CD14-positive monocyte (primary cell): ENCODE measurements around the gene CCDC134. TPM values are rescaled to one million over a fixed set of nuclear protein-coding genes. Genes with fewer than 3 reads are reported as not detected.

Experiments used
- DNase-seq, 3 donors: peaks; one replicate each; pipeline ENCODE4 v3.0.0-alpha.2; 2011 to 2022
- H2AFZ ChIP-seq: 2 replicates; pipeline ENCODE4 v1.6.0; 2012; ENCODE audit warnings: mild to moderate bottlenecking, low read depth, low read length, inconsistent platforms; ENCODE audit not compliant: insufficient read depth, poor library complexity, severe bottlenecking
- H3K27ac ChIP-seq, 2 donors: 1 replicate in 1 of 2; 2 replicates in 1 of 2; pipeline ENCODE4 v1.5.1; 2012 to 2013; ENCODE audit warnings: low read length in 2 of 2, control low read depth in 1 of 2, inconsistent platforms in 1 of 2, low read depth in 1 of 2, mild to moderate bottlenecking in 1 of 2
- H3K27me3 ChIP-seq, 2 donors: one replicate each; pipeline versions ENCODE4 v1.6.0 to v1.6.1; 2011 to 2013; ENCODE audit warnings: low read length in 2 of 2; ENCODE audit not compliant: control insufficient read depth in 2 of 2, insufficient read depth in 2 of 2
- H3K36me3 ChIP-seq, 2 donors: replicated peaks in 1 of 2; 1 replicate in 1 of 2; 2 replicates in 1 of 2; pipeline versions ENCODE4 v1.5.1 to v1.6.1; 2012 to 2013; ENCODE audit warnings: low read length in 2 of 2, control low read depth in 1 of 2, inconsistent platforms in 1 of 2, mild to moderate bottlenecking in 1 of 2; ENCODE audit not compliant: insufficient read depth in 2 of 2, control insufficient read depth in 1 of 2
- H3K4me1 ChIP-seq, 2 donors: 1 replicate in 1 of 2; 2 replicates in 1 of 2; pipeline versions ENCODE4 v1.5.1 to v1.6.1; 2012 to 2013; ENCODE audit warnings: low read length in 2 of 2, control low read depth in 1 of 2, inconsistent platforms in 1 of 2, mild to moderate bottlenecking in 1 of 2, moderate library complexity in 1 of 2; ENCODE audit not compliant: insufficient read depth in 2 of 2, control insufficient read depth in 1 of 2
- H3K4me2 ChIP-seq: replicated peaks from 2 replicates; pipeline ENCODE3; 2012; ENCODE audit warnings: low read length, moderate library complexity, mild to moderate bottlenecking; ENCODE audit not compliant: poor library complexity, severe bottlenecking; ENCODE audit errors: extremely low read depth
- H3K4me3 ChIP-seq, 3 experiments: fragments of 200-600 bp in 1 of 3; sonication (generic) in 1 of 3; replicated peaks in 1 of 3; 1 replicate in 2 of 3; 2 replicates in 1 of 3; pipeline ENCODE4 v1.5.1; 2011 to 2013; ENCODE audit warnings: low read length in 3 of 3, mild to moderate bottlenecking in 3 of 3, control low read depth in 2 of 3, low read depth in 2 of 3, inconsistent platforms in 1 of 3, moderate library complexity in 1 of 3
- H3K79me2 ChIP-seq: 2 replicates; pipeline ENCODE4 v1.6.0; 2012; ENCODE audit warnings: mild to moderate bottlenecking, control low read depth, inconsistent platforms, low read length, moderate library complexity; ENCODE audit not compliant: insufficient read depth
- H3K9ac ChIP-seq: 2 replicates; pipeline ENCODE4 v1.6.0; 2017; ENCODE audit warnings: low read length, mild to moderate bottlenecking; ENCODE audit not compliant: insufficient read depth, poor library complexity, severe bottlenecking
- H3K9me3 ChIP-seq, 2 donors: replicated peaks in 1 of 2; 1 replicate in 1 of 2; 2 replicates in 1 of 2; pipeline versions ENCODE4 v1.5.1 to v1.6.1; 2012 to 2013; ENCODE audit warnings: low read length in 2 of 2, control low read depth in 1 of 2; ENCODE audit not compliant: control insufficient read depth in 1 of 2, insufficient read depth in 1 of 2
- H4K20me1 ChIP-seq: 2 replicates; pipeline ENCODE4 v1.6.0; 2012; ENCODE audit warnings: mild to moderate bottlenecking, low read length, control low read depth, moderate library complexity; ENCODE audit not compliant: insufficient read depth
- H3K27ac Mint-ChIP-seq, 7 donors: one replicate each; pipeline ENCODE4 v1.8.0; 2020; ENCODE audit warnings: mild to moderate bottlenecking in 7 of 7, mixed read lengths in 7 of 7, moderate library complexity in 6 of 7, inconsistent platforms in 2 of 7
- H3K27me3 Mint-ChIP-seq, 3 donors: one replicate each; pipeline ENCODE4 v1.8.0; 2021 to 2022; ENCODE audit warnings: low read depth in 3 of 3, mild to moderate bottlenecking in 3 of 3, mixed read lengths in 3 of 3, moderate library complexity in 3 of 3, inconsistent platforms in 1 of 3
- H3K36me3 Mint-ChIP-seq, 2 donors: one replicate each; pipeline ENCODE4 v1.8.0; 2020; ENCODE audit warnings: mixed read lengths in 2 of 2, inconsistent platforms in 1 of 2, mild to moderate bottlenecking in 1 of 2
- H3K4me1 Mint-ChIP-seq: one replicate; pipeline ENCODE4 v1.8.0; 2020; ENCODE audit warnings: mild to moderate bottlenecking, mixed read lengths
- H3K4me3 Mint-ChIP-seq, 2 donors: one replicate each; pipeline ENCODE4 v1.8.0; 2020; ENCODE audit warnings: mild to moderate bottlenecking in 2 of 2, mixed read lengths in 2 of 2, moderate library complexity in 1 of 2
- H3K9me3 Mint-ChIP-seq, 7 donors: one replicate each; pipeline ENCODE4 v1.8.0; 2020 to 2022; ENCODE audit warnings: mixed read lengths in 7 of 7, mild to moderate bottlenecking in 6 of 7, moderate library complexity in 6 of 7, inconsistent platforms in 2 of 7
- CTCF ChIP-seq: fragments of 200-600 bp; IDR thresholded peaks from one replicate; pipeline ENCODE4 v1.8.0; 2022; ENCODE audit warnings: antibody characterized with exemption, mild to moderate bottlenecking
- WGBS: methylation state at CpG from one replicate; pipeline ENCODE4 v1.1.5; 2013; ENCODE audit warnings: missing lambda C conversion rate; ENCODE audit not compliant: insufficient coverage; 5-methylcytosine and 5-hydroxymethylcytosine counted together
- intact Hi-C, 2 donors: fragments of 100-400 bp; cut with micrococcal nuclease; formaldehyde crosslinking; loops; one replicate each; pipeline versions ENCODE4 v1.15.0 to v1.15.1; 2023
- polyA plus RNA-seq, 3 donors: library from polyadenylated mRNA; depleted of rRNA in 1 of 3; unstranded in 2 of 3; stranded (reverse) in 1 of 3; fragments of 300-500 nt in 2 of 3; fragments of >200 nt in 1 of 3; fragmentation: Illumina TruSeq in 2 of 3; gene quantifications; 1 replicate in 2 of 3; 2 replicates in 1 of 3; pipeline ENCODE4 v1.2.3, GENCODE V29; 2012 to 2021

The CCDC134 gene
- polyA plus RNA-seq, 3 donors = 2.1 to 5.3 (median 2.4) TPM

GRCh38 chr22:41828516-41828915, 28.0 kb downstream of the CCDC134 start:
- H4K20me1 ChIP-seq = no peaks in the 10 kb centered on the region
- H3K36me3 ChIP-seq = peaks cover 13 to 37% of the 10 kb centered on the region in 2 donors
- H3K27ac Mint-ChIP-seq = peak overlapping the region in 2 of 7 donors; percentile 48 to 68
- H3K4me3 ChIP-seq = no peak overlapping the region
- H3K4me1 Mint-ChIP-seq = peaks cover 21% of the 10 kb centered on the region
- peaks cover 5% of the 10 kb centered on the region for H3K79me2 ChIP-seq
- peaks cover 0 to 3% (median 2%) of the 10 kb centered on the region in 3 donors for H3K27me3 Mint-ChIP-seq
- 100% methylated on average over 4 of the region's 4 CpGs for WGBS
- H3K9ac ChIP-seq = no peak overlapping the region
- H3K4me3 Mint-ChIP-seq = no peak overlapping the region
- no peak overlapping the region for H3K27ac ChIP-seq
- peaks cover 27 to 34% of the 10 kb centered on the region in 2 donors for H3K36me3 Mint-ChIP-seq
- peaks cover 0 to 2% (median 0%) of the 10 kb centered on the region in 7 donors for H3K9me3 Mint-ChIP-seq
- peaks cover 14 to 19% of the 10 kb centered on the region in 2 donors for H3K4me1 ChIP-seq
- no peak overlapping the region for H3K4me2 ChIP-seq
- no peak for DNase-seq
- H3K9me3 ChIP-seq = no peaks in the 10 kb centered on the region
- no peak for TF ChIP-seq CTCF
- no peak overlapping the region for H2AFZ ChIP-seq
- no peaks in the 10 kb centered on the region for H3K27me3 ChIP-seq
- intact Hi-C loops = no loop called here

- Histone ChIP-seq H3K9me3 (no peaks in the 10 kb centered on the region), H3K36me3 (peaks cover 11 to 21% of the 10 kb centered on the region in 2 donors), H3K27me3 (no peaks in the 10 kb centered on the region), H3K27ac (peak overlapping the region in 1 of 2 donors; percentile 28), H3K4me3 (no peak overlapping the region), H4K20me1 (peaks cover 8% of the 10 kb centered on the region), H2AFZ (no peak overlapping the region), H3K4me2 (no peak overlapping the region), H3K79me2 (peaks cover 20% of the 10 kb centered on the region), H3K4me1 (peaks cover 28 to 32% of the 10 kb centered on the region in 2 donors), H3K9ac (no peak overlapping the region)
- Mint-ChIP-seq H3K4me1 (peaks cover 34% of the 10 kb centered on the region), H3K27ac (peak overlapping the region in 4 of 7 donors; percentile 25 to 64 (median 39)), H3K36me3 (peaks cover 14 to 23% of the 10 kb centered on the region in 2 donors), H3K4me3 (no peak overlapping the region), H3K9me3 (peaks cover 0 to 2% (median 0%) of the 10 kb centered on the region in 7 donors), H3K27me3 (peaks cover 0 to 3% (median 2%) of the 10 kb centered on the region in 3 donors)
- no CpG with 5 or more reads among the region's 3 CpGs for WGBS
- intact Hi-C loops = loop anchor here in 1 of 2 donors (5.0 to 10.0 kb wide), 2 partner anchors 112 to 365 kb away; partner anchors contain the start of genes ACO2 and PHF5A
- no peak for DNase-seq
- TF ChIP-seq CTCF = no peak
Measured at GRCh38 chr22:41830174-41830573, 29.7 kb downstream of the CCDC134 start.
